ENCODE results near the gene RXFP3.
"Not testable (repeated sequence)": the region's sequence is repeated elsewhere in the genome, so short reads cannot be mapped to it uniquely, and the experiment has no call there.

The RXFP3 gene

GRCh38 chr5:33934176-33934575 is 2.0 kb upstream of the RXFP3 start:
- no peak for DNase-seq (ENCODE audit: low read depth in 3 of 3)

GRCh38 chr5:33936004-33936380 is 194 bp upstream of the RXFP3 start:
- peak; percentile 10 to 18 (median 16) for DNase-seq (ENCODE audit: low read depth in 3 of 3)

GRCh38 chr5:33937017-33937706 is 976 bp downstream of the RXFP3 start:
- no peak for DNase-seq (ENCODE audit: low read depth in 3 of 3)

- no peak for DNase-seq (ENCODE audit: low read depth in 3 of 3)
Observed at GRCh38 chr5:33937707-33938506, 1.7 kb downstream of the RXFP3 start.

GRCh38 chr5:33938507-33938796 is 2.3 kb downstream of the RXFP3 start:
- DNase-seq (ENCODE audit: low read depth in 3 of 3): no peak

- DNase-seq (ENCODE audit: low read depth in 3 of 3): no peak
Observed at GRCh38 chr5:33938881-33939280, 2.7 kb downstream of the RXFP3 start.

- DNase-seq (ENCODE audit: low read depth in 3 of 3): no peak
Observed at GRCh38 chr5:33939556-33940262, 3.5 kb downstream of the RXFP3 start.

GRCh38 chr5:33941090-33941489 is 4.9 kb downstream of the RXFP3 start:
- DNase-seq (ENCODE audit: low read depth in 3 of 3): no peak

GRCh38 chr5:33944543-33945132 is 8.5 kb downstream of the RXFP3 start:
- no peak for DNase-seq (ENCODE audit: low read depth in 3 of 3)

GRCh38 chr5:33952175-33952574 is 16.0 kb downstream of the RXFP3 start:
- not testable (repeated sequence) for DNase-seq (ENCODE audit: low read depth in 3 of 3)

- no peak for DNase-seq (ENCODE audit: low read depth in 3 of 3)
Observed at GRCh38 chr5:33957577-33958150, 21.5 kb downstream of the RXFP3 start.

GRCh38 chr5:33958176-33958575 is 22.0 kb downstream of the RXFP3 start:
- DNase-seq (ENCODE audit: low read depth in 3 of 3): no peak

GRCh38 chr5:33964132-33964700 is 28.0 kb downstream of the RXFP3 start:
- no peak for DNase-seq (ENCODE audit: low read depth in 3 of 3)

GRCh38 chr5:33966805-33967204 is 30.6 kb downstream of the RXFP3 start:
- no peak for DNase-seq (ENCODE audit: low read depth in 3 of 3)

- DNase-seq (ENCODE audit: low read depth in 3 of 3): no peak
Observed at GRCh38 chr5:33968211-33969005, 32.2 kb downstream of the RXFP3 start.

- DNase-seq (ENCODE audit: low read depth in 3 of 3): no peak
Observed at GRCh38 chr5:33969572-33970452, 33.6 kb downstream of the RXFP3 start.

- DNase-seq (ENCODE audit: low read depth in 3 of 3): no peak
Observed at GRCh38 chr5:33973271-33973670, 37.1 kb downstream of the RXFP3 start.

GRCh38 chr5:33975852-33976251 is 39.7 kb downstream of the RXFP3 start:
- DNase-seq (ENCODE audit: low read depth in 3 of 3): no peak

GRCh38 chr5:33976307-33976706 is 40.1 kb downstream of the RXFP3 start:
- no peak for DNase-seq (ENCODE audit: low read depth in 3 of 3)

GRCh38 chr5:33978306-33978705 is 42.1 kb downstream of the RXFP3 start:
- DNase-seq (ENCODE audit: low read depth in 3 of 3): no peak
